GM18519 (cell line): ENCODE data around the gene RAB11FIP4.
"Not testable (repeated sequence)": the region's sequence is repeated elsewhere in the genome, so short reads cannot be mapped to it uniquely, and the experiment has no call there.

ENCODE experiments used
- ATAC-seq: cut with Tn5 transposase; IDR thresholded peaks from one replicate; pipeline ENCODE4 v1.9.1; 2021; ENCODE audit warnings: mild to moderate bottlenecking, moderate library complexity; ENCODE audit not compliant: unreplicated experiment, low FRiP score

Gene RAB11FIP4

GRCh38 chr17:31391496-31391949 is at the start of gene RAB11FIP4:
Gene RAB11FIP4, plus strand, starts transcription at chr17:31391675. Its CDS starts 178 bp downstream, at chr17:31391853.
- ATAC-seq, result no peak

- ATAC-seq, result not testable (repeated sequence)
These were observed 46.2 kb upstream of the RAB11FIP4 start for GRCh38 chr17:31345191-31345747.

GRCh38 chr17:31349454-31349853 is 42.0 kb upstream of the RAB11FIP4 start:
- no peak for ATAC-seq

- no peak for ATAC-seq
These were observed 35.5 kb upstream of the RAB11FIP4 start for GRCh38 chr17:31355935-31356334.

GRCh38 chr17:31357091-31357490 is 34.4 kb upstream of the RAB11FIP4 start:
- ATAC-seq, result no peak

GRCh38 chr17:31357839-31358394 is 33.6 kb upstream of the RAB11FIP4 start:
- no peak for ATAC-seq

GRCh38 chr17:31364012-31364411 is 27.5 kb upstream of the RAB11FIP4 start:
- no peak for ATAC-seq

- ATAC-seq, result no peak
These were observed 25.4 kb upstream of the RAB11FIP4 start for GRCh38 chr17:31366088-31366487.

GRCh38 chr17:31369266-31369665 is 22.2 kb upstream of the RAB11FIP4 start:
- no peak for ATAC-seq

- ATAC-seq, result no peak
These were observed 19.9 kb upstream of the RAB11FIP4 start for GRCh38 chr17:31371511-31372097.

- ATAC-seq, result no peak
These were observed 18.1 kb upstream of the RAB11FIP4 start for GRCh38 chr17:31373150-31374093.

GRCh38 chr17:31374094-31374447 is 17.4 kb upstream of the RAB11FIP4 start:
- ATAC-seq, result no peak

- ATAC-seq, result no peak
These were observed 17.0 kb upstream of the RAB11FIP4 start for GRCh38 chr17:31374503-31374902.

GRCh38 chr17:31378638-31379037 is 12.8 kb upstream of the RAB11FIP4 start:
- ATAC-seq, result no peak

GRCh38 chr17:31379597-31380205 is 11.8 kb upstream of the RAB11FIP4 start:
- ATAC-seq, result no peak

GRCh38 chr17:31381165-31381668 is 10.3 kb upstream of the RAB11FIP4 start:
- ATAC-seq, result no peak

GRCh38 chr17:31382668-31383275 is 8.7 kb upstream of the RAB11FIP4 start:
- not testable (repeated sequence) for ATAC-seq

- not testable (repeated sequence) for ATAC-seq
These were observed 8.0 kb upstream of the RAB11FIP4 start for GRCh38 chr17:31383488-31383887.

- no peak for ATAC-seq
These were observed 5.8 kb upstream of the RAB11FIP4 start for GRCh38 chr17:31385428-31386285.
